ENCODE results near the gene CSNK1G2.

CSNK1G2 gene

GRCh38 chr19:1911995-1912394 is 29.0 kb upstream of the CSNK1G2 start:
- H3K27ac ChIP-seq: no peak overlapping the region
- TF ChIP-seq CTCF (conservative IDR thresholded peaks at IDR 0.05) (no peak), ZFX (IDR thresholded peaks at IDR 0.05) (no peak)

GRCh38 chr19:1912760-1913505 is 28.0 kb upstream of the CSNK1G2 start:
- TF ChIP-seq ZFX (IDR thresholded peaks at IDR 0.05) (no peak), CTCF (conservative IDR thresholded peaks at IDR 0.05) (no peak)
- H3K27ac ChIP-seq: no peak overlapping the region

GRCh38 chr19:1913781-1914577 is 27.0 kb upstream of the CSNK1G2 start:
- TF ChIP-seq CTCF (conservative IDR thresholded peaks at IDR 0.05) (no peak), ZFX (IDR thresholded peaks at IDR 0.05) (no peak)
- no peak overlapping the region for H3K27ac ChIP-seq

- H3K27ac ChIP-seq: no peak overlapping the region
- TF ChIP-seq CTCF (conservative IDR thresholded peaks at IDR 0.05) (no peak), ZFX (IDR thresholded peaks at IDR 0.05) (no peak)
Measured at GRCh38 chr19:1914826-1915341, 26.1 kb upstream of the CSNK1G2 start.

- no peak for TF ChIP-seq CTCF (conservative IDR thresholded peaks at IDR 0.05)
- no peak for TF ChIP-seq ZFX (IDR thresholded peaks at IDR 0.05)
Measured at GRCh38 chr19:1917146-1917545, 23.8 kb upstream of the CSNK1G2 start.

GRCh38 chr19:1917926-1918325 is 23.0 kb upstream of the CSNK1G2 start:
- TF ChIP-seq CTCF (conservative IDR thresholded peaks at IDR 0.05): no peak
- no peak for TF ChIP-seq ZFX (IDR thresholded peaks at IDR 0.05)
- H3K27ac ChIP-seq: no peak overlapping the region

More at GRCh38 chr19:1917146-1917545, 23.8 kb upstream of the CSNK1G2 start:
- no peak overlapping the region for H3K27ac ChIP-seq

GRCh38 chr19:1918975-1919374 is 22.0 kb upstream of the CSNK1G2 start:
- no peak overlapping the region for H3K27ac ChIP-seq
- no peak for TF ChIP-seq CTCF (conservative IDR thresholded peaks at IDR 0.05)
- TF ChIP-seq ZFX (IDR thresholded peaks at IDR 0.05): no peak
